HL-60 (cell line): ENCODE results near the gene MOB2.

ENCODE experiments used
- DNase-seq, 2 experiments: peaks; one replicate each; pipeline ENCODE4 v3.0.0-alpha.2; 2010 to 2020; ENCODE audit warnings: low read depth in 1 of 2, low spot score in 1 of 2
- H3K27ac ChIP-seq: fragments of 250-450 bp; sonication (Bioruptor Pico); replicated peaks from 2 replicates; pipeline ENCODE4 v1.5.1; 2020; ENCODE audit warnings: mild to moderate bottlenecking, moderate library complexity
- H3K27me3 ChIP-seq: fragments of 250-450 bp; sonication (Bioruptor Pico); 2 replicates; pipeline ENCODE4 v1.5.1; 2021; ENCODE audit warnings: mild to moderate bottlenecking, moderate library complexity; ENCODE audit not compliant: insufficient read depth, poor library complexity, severe bottlenecking
- H3K4me3 ChIP-seq: replicated peaks from 2 replicates; pipeline ENCODE4 v1.5.1; 2011; ENCODE audit warnings: mild to moderate bottlenecking, control low read depth, low read length; ENCODE audit not compliant: insufficient read depth
- CTCF ChIP-seq: IDR thresholded peaks from one replicate; pipeline ENCODE4 v1.5.1; 2011; ENCODE audit warnings: low read length, control low read depth, inconsistent platforms; ENCODE audit not compliant: insufficient read depth
- GABPA ChIP-seq: IDR thresholded peaks from 2 replicates; pipeline ENCODE4 v1.6.1; 2012; ENCODE audit warnings: low read depth
- POLR2AphosphoS5 ChIP-seq: IDR thresholded peaks from 2 replicates; pipeline ENCODE4 v1.6.1; 2012; ENCODE audit warnings: low read depth
- REST ChIP-seq: IDR thresholded peaks from 2 replicates; pipeline ENCODE4 v1.6.1; 2012; ENCODE audit warnings: low read depth; ENCODE audit not compliant: insufficient replicate concordance
- SPI1 ChIP-seq: IDR thresholded peaks from 2 replicates; pipeline ENCODE4 v1.6.1; 2012; ENCODE audit warnings: low read depth, mild to moderate bottlenecking, borderline replicate concordance

The MOB2 gene

DNA sequence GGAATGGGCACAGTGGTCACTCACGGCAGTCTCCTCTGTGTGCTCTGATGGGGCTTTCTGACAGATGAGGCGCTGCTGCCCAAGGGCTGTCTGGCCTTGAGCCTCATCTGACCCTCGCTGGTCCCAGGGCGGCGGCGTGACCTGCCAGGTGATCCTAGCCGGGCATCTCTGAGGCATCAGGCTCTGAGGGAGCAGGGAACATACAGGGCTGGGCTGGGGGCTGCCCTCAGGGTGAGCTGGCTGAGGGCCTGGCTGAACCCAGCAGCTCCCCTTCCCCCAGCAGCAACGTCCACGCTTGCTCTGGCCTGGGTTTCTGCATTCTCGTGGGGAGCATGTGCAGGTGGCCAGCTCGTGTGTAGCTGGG is 47.6 kb downstream of the MOB2 start:
- TF ChIP-seq CTCF (no peak), SPI1 (no peak)
- no peak for DNase-seq
- Histone ChIP-seq H3K4me3 (no peak overlapping the region), H3K27ac (no peak overlapping the region), H3K27me3 (no peaks in the 10 kb centered on the region)

DNA sequence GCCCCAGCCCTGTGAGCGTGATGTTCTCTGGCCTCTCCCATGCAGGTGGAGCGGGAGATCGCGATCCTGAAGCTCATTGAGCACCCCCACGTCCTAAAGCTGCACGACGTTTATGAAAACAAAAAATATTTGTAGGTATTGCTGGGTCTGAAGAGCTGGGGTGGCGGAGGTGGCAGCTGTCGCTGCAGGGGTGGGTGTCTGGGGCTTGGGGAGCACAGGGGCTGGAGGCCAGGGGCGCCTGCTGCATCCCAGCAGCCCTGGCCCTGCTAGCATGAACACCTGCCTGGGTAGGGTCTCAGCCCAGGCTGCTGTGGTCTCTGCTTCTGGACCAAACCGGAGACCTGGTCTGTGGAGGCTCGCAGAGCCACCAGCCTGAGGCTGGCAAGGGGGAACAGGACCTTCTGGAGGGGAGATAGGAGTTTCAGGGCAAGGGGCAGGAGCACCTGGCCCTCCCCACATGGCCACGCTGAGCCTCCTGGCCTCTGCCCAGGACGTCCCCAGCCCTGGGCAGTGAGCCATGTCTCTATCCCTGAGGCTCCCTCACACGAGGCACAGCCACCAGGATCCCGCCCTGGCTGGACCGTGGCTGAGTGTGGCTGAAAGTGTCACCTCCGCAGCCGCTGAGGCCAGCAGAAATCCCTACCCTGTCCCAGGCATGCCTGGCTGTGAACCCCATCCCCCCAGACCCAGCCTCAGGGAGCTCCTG is 48.2 kb downstream of the MOB2 start:
- no peak overlapping the region for H3K27ac ChIP-seq
- TF ChIP-seq SPI1 (no peak), CTCF (no peak), REST (no peak), GABPA (no peak)

DNA sequence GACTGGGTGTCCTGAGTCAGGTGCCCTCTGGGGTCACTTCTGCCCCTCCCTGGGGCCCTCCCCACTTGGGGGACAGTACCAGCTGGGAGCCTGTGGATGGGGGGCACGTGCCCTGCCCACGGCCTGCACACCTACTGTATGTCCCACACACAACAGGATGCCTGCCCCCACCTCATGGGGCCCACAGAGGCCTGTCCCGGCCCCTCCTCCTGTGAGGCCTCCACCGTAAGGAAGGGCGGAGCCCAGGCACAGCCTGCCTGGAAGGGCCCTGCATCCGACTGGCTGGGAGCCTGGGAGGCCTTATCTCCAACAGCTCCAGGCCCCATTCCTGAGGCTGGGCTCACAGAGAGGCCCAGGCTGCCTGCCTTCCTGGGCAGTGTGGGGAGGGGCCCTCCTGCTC is 49.1 kb downstream of the MOB2 start:
- Histone ChIP-seq H3K4me3 (no peak overlapping the region), H3K27ac (no peak overlapping the region), H3K27me3 (no peaks in the 10 kb centered on the region)
- DNase-seq = no peak
- TF ChIP-seq CTCF (no peak), SPI1 (no peak), REST (no peak), GABPA (no peak), POLR2AphosphoS5 (no peak)

More for the DNA sequence above, 48.2 kb downstream of the MOB2 start:
- no peak overlapping the region for H3K4me3 ChIP-seq
- DNase-seq = no peak
- no peaks in the 10 kb centered on the region for H3K27me3 ChIP-seq

DNA sequence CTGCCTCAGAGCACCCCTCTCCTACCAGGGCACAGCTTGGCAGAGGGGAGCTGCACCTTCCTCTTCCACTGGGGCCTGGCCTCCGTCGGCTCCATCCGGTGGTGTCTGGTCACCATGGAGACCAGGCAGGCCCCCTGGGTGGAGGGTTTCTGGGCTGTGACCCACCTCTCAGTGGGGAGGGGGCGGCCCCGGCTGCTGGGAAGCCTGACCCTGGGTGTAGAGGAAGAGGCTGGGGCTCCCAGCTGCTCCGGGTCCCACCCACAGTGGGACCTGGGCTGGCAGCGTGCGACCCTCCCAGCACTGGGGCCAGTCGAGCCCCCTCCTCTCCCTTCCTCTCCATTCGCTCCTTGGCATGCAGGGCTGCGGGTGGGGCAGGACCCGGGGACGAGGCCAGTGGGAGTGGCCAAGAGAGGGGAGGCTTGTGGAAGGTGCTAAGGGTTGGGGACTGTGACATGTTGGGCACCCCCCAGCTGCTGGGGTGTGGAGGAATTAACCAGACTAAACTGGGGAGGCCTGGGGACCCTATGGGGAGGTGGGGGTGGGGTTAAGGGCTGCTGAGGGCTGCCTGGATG is 50.0 kb downstream of the MOB2 start:
- no peak for TF ChIP-seq SPI1
- TF ChIP-seq GABPA = no peak
- no peak for TF ChIP-seq REST
- no peak for TF ChIP-seq POLR2AphosphoS5
- TF ChIP-seq CTCF = no peak
- H3K4me3 ChIP-seq = no peak overlapping the region
- no peaks in the 10 kb centered on the region for H3K27me3 ChIP-seq
- DNase-seq = no peak
- H3K27ac ChIP-seq = no peak overlapping the region
